Central memory CD4-positive, alpha-beta T cell (primary cell): Measurements from ENCODE around the gene ATP2B2.
"Not testable (repeated sequence)": the region's sequence is repeated elsewhere in the genome, so short reads cannot be mapped to it uniquely, and the experiment has no call there.

Experiments
- DNase-seq: peaks from one replicate; pipeline ENCODE4 v3.0.0; 2022

ATP2B2 gene

DNA sequence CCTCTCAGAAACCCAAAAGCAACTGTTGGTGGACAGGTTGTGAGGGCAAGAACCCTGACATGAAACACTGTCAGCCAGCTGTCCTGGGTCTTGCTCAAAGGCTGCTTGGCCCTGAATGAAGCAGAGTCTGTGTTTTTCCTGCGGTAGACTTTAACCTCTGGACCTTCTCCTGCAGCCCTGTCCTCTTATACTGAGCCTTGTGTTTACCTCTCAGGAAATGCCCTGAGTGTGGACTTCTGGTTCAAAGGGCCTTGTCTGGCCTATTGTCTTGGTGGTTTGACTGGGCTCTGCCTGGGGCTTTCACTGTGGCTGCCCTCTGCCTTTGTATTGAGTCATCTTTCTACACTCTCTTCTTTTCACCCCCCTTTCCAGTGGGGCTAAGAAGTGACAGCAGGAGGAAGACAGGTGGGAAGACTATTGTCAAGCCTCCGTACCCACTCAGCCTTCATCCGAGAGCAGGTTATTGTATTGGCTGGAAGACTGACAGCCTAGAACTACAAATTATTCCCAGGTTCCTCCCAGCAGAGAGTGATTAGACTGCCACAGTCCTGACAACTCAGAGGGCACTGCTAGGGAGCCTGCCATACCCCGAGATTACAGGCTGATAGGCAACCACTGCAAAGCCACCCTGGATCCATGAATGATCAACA, 187.9 kb downstream of the ATP2B2 start:
- no peak for DNase-seq

DNA sequence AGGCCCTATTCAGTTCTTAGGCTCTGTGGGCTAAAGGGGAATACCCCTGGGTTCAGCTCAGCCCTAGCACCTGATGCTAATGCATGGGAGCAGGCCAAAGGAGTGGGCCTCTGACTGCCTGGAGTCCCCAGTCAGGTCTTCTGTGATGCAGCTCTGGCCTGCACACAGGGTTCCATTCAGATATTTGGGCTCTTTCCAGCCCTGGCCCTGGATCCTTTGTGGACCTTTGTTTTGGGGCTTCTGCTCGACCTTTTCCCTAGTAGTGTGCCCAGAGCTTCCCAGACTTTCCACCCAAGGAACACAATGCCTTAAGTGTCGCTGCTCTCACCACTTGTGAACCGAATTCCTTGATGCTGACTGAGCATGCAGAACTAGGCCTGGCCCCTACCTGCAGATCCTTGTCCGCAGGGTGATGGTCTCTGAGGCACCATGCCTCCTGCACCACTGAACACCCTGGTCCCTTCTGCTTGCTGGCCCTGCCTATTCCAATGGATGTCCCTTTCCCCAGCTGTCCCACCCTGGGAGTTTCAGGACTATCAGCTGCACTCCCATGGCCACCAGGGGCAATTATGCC, 189.5 kb downstream of the ATP2B2 start:
- DNase-seq = no peak

DNA sequence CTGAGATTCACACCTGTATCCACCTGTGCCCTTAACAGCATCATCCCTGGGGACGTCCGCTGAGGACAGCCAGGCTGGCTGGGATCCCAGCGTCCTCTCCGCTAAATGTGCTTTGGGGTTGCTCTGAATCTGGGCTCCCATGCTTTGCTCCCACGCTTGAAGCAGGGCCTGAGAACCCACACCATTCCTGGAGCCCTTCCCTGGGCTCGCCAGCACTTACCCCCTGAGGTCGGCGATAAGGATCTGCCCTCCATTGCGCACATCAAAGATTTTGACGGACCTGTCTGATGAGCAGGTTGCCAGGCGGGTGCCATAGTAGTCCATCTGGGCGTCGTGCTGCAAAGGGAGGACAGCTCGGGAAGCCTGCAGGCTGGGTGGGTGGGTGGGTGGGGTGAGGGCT, 190.3 kb downstream of the ATP2B2 start:
- DNase-seq = no peak

DNA sequence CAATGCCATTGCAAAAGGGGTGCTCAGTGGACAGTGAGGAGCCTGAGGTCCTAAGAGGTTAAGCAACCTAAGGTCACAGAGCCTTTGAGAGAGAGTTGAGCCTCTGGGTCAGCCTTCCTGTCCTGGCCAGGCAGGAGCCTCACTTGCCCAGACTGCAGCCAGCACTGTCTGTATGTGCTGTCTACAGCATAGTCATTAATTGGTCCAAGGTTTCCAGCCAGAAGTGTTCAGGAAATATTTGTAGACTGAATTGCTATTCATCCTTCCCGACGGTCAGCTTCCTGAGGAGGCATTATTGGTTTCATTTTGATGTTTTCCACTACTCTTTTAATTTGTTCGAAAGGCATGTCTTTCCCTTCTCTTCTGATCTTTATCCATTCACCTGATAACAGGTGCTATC, 192.5 kb downstream of the ATP2B2 start:
- no peak for DNase-seq

DNA sequence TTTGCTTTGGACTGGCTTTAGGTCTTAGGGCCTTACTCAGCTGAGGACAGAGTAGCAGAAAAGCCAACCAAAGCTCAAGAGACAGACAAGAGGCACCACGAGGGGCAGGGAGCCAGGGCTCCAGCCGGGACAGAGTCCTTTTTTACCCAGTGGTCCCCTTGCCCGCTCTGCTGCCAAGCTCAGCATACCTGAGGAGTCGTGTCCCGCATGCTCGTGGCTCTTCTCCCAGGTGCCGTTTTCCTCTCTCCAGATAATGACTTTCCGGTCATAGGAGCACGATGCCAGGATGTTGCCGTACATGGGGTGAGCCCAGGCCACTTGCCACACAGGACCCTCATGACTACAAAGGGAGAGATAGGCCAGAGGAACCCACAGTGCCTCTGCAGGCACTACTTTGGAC, 193.0 kb downstream of the ATP2B2 start:
- no peak for DNase-seq

DNA sequence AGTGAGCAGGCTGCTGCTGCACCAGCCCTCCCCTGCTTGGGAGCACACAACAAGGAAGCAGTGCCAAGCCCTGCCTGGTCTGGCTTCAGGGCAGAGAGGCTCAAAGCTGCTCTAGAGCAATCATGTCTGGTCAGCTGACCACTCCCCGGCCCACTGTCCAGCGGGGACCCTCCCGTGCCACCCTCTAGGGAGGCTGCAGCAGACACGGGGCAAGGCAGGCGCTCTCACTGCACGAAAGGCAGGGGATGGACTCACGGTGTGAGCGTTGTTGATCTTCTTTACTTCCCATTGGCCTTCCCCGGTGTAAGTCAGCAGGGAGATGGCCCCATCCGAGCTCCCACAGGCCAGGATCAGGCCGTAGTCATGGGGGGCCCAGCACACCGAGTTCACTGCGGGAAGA, 193.7 kb downstream of the ATP2B2 start:
- no peak for DNase-seq

DNA sequence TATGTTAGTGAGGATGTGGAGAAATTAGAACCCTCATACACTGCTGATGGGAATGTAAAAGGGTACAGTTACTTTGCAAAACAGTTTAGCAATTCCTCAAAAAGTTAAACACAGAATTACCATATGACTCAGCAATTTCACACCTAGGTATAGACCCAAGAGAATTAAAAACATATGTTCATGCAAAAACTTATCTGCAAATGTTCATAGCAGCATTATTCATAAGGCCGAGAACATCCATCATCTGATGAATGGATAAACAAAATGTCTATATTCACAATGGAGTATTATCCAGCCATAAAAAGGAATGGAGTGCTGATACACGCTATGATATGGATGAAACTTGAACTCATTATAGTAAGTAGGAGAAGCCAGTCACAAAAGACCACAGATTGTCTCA, 194.8 kb downstream of the ATP2B2 start:
- DNase-seq = no peak

DNA sequence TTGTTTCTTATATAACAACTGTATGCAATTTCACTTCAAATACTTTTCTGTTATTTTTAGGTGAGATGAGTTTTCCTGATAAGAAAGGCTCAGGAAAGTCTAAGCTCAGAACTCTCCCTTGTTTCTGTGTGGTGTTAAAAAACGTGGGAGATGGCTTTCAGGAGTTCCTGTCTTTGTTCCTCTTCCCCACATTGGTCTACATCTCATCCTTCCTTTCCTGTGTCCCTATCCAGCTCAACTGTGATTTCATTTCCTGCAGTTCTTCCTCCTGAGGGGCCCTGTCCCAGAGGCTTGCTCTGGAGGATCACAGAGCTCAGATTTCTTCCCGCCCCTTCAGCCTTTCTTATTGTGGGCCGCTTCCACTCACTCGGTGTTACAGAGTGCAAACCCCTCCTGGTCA, 195.7 kb downstream of the ATP2B2 start:
- no peak for DNase-seq

DNA sequence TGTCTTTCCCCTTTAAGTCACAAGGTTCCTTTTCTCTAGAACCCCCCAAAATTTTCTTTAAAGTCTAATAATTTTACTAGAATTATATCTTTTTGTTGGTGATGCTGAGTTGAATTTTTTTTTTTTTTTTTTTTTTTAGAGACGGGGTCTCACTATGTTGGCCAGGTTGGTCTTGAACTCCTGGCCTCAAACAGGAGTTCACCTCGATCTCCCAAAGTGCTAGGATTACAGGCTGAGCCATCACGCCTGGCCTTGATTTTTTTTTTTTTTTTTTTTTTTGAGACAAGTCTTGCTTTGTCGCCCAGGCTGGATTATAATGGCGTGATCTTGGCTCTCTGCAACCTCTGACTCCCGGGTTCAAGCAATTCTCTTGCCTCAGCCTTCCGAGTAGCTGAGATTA, 196.7 kb downstream of the ATP2B2 start:
- no peak for DNase-seq

DNA sequence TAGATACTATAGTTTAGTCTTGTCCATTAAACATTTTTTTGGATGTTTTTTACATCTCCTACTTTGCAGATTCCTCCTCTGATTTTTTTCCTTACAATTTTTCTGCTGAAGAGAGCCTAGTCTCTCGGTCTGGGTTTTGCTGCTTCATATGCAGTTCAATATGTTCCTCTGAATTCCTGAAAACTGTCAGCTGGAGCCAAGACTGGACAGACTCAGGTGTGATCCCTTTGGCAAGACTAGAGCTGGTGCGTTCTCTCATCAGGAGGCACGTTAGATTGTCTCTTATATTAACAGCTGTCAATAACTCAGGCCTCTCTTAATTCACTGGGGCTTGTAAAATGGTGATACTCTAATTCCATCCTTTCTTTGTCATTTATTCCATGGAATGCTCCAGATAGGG, 199.2 kb downstream of the ATP2B2 start:
- no peak for DNase-seq

DNA sequence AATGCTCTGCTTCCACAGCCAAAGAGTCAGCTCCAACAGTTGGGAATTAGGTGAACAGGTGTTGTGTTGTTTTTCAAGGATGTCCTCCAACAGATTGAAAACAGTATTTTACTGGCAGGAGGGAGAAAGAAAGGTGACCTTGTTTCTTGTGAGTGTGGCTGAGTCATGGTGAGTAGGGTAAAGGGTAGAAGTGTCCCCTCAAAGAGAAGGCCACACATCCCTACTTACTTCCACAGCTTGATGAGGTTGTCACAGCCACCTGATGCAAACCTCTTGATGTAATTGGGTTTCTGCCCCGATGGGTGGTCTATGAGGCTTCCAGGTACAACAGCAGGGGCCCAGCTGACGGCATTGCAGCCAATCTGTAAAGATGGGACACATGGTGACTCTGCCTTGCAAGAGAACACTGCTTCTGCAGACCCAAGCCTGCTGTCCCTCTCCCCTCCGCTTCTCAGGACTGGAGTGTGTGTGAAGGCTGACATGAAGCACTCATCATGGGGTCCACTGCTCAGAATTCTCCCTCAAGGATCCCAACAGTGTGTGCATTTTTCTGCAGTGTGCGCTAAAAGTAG, 200.0 kb downstream of the ATP2B2 start:
- no peak for DNase-seq

DNA sequence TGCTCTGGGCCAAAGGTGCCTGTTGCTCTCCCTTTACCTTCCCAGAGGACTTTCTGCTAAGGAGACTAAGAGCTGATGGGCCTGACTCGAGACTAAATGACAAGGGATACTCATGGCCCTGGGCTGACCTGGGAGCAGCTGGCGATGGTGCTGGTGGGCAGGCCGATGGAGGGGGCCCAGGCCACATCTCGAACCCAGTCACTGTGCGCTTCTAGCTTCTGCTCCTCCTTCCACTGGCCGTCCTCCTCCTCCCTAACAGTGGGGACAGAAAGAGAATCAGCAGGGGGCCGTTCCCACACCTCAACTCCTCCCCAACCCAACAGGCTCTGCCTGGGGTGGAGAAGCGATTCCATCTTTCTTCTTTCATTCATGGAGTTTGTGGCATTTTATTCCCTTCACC, 200.5 kb downstream of the ATP2B2 start:
- no peak for DNase-seq

DNA sequence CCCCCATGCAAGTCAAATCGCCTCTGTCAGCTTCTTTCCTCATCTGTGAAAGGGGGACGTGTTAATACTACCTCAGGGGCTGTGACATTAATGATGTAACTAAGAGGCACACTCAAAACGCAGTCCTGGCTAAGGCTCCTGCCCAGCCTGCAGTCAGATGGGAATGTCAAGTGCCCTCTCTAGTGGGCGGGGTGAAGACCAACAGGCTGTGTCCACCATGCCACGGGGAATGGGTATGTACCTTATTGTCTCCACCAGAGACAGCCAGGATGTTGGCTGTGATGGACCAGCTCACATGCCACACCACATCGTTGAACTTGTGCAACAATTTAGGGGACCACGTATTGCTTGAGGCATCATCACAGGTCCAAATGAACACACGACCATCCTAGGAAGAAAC, 201.6 kb downstream of the ATP2B2 start:
- no peak for DNase-seq

DNA sequence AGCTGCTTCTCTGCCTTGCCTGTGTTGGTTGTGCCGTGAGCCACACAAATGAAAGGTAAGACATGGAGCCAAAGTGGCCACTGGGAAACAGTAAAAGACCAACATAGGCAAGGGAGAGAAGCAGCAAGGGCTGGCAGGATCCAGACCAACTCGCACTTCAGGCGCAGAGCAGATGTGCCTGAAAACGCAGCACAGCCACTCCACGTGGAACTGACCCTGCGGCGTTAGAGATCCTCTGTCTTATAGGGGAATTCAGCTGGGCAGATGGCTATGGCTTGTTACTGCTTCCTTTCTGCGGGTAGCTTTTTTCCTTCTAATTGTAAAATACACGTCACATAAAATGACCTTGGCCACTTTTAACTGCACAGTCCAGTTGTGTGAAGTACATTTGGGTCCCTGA, 202.3 kb downstream of the ATP2B2 start:
- no peak for DNase-seq

DNA sequence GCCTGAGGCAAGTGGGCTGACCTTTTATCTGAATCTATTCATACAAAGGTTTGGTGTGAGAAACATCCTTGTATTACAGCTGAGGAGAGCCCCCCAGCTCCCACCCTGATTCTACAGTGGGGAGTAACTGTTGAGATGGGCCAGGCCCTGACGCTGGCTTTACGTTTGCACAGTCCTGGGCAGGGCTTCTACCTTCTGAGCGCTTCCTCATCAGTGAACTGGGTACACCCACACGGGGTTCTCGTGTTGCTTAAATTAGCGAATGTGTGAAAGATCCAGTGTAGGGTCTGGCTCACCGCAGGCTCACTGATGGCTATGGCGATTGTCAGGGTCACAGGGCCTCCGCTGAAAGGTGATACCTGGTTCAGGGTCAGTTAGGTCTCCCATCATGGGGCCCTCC, 205.3 kb downstream of the ATP2B2 start:
- DNase-seq = no peak

DNA sequence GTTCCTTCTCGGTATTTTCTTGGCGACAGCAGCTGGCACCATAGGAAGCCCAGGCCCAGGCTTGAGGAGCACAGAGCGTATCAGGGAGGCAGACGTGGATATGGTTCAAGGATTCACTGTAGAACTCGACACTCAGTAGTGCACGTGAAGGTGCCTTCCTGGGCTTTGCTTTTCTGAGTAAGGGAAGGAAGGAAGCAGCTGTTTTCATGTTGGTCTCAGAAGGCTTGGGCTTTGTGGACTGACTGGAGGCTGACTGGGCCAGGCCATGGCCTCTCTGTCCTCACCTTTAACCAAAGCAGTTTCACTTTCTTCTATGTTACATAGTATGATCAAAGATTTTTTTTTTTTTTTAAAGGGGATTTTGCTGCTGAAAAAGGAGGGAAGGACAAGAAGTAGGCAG, 205.7 kb downstream of the ATP2B2 start:
- no peak for DNase-seq

DNA sequence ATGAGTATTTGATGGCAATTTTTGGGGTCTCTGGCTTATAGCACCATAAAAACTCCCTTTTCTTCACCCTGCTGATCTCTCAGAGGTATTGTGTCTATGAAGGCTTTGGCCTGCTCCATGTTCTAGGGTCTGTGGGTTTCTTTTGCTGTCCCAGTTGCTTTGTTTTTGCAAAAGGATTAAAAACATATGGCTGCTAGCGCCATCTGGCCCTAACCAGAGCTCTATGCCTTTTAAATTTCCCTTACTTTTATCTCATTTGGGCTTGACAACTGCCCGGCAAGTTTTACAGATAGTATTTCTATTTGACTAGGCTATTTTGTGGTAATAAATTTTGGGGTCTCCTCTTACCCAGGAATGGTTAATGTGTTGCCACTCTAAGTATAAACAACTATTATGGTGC, 206.2 kb downstream of the ATP2B2 start:
- no peak for DNase-seq

DNA sequence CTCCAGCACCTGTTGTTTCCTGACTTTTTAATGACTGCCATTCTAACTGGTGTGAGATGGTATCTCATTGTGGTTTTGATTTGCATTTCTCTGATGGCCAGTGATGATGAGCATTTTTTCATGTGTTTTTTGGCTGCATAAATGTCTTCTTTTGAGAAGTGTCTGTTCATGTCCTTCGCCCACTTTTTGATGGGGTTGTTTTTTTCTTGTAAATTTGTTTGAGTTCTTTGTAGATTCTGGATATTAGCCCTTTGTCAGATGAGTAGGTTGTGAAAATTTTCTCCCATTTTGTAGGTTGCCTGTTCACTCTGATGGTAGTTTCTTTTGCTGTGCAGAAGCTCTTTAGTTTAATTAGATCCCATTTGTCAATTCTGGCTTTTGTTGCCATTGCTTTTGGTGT, 207.3 kb downstream of the ATP2B2 start:
- DNase-seq = not testable (repeated sequence)

DNA sequence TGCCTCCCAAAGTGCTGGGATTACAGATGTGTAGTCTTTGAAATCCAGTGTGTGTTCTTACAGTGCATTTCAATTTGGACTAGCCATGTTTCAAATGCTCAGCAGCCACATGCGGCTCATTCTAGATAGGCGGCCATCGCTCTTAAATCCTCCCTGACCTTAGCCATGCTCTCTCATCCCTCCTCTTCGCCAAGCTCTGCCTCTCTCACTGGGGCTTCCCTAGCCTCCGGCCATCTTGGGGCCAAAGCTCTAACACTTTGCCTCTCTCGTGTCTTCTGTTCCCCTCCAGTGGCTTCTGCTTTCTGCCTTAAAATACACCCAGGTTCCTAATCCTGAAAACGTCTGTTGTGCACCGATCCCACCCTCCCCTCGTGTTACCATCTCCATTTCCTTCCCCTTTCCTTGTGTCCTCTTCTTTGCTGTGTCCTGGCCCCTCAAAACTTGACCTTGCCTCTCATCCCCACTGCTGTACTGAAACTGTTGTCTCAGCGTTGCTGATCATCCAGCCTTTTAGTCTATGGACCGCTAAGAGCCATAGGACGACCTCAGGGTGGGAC, 211.3 kb downstream of the ATP2B2 start:
- no peak for DNase-seq

DNA sequence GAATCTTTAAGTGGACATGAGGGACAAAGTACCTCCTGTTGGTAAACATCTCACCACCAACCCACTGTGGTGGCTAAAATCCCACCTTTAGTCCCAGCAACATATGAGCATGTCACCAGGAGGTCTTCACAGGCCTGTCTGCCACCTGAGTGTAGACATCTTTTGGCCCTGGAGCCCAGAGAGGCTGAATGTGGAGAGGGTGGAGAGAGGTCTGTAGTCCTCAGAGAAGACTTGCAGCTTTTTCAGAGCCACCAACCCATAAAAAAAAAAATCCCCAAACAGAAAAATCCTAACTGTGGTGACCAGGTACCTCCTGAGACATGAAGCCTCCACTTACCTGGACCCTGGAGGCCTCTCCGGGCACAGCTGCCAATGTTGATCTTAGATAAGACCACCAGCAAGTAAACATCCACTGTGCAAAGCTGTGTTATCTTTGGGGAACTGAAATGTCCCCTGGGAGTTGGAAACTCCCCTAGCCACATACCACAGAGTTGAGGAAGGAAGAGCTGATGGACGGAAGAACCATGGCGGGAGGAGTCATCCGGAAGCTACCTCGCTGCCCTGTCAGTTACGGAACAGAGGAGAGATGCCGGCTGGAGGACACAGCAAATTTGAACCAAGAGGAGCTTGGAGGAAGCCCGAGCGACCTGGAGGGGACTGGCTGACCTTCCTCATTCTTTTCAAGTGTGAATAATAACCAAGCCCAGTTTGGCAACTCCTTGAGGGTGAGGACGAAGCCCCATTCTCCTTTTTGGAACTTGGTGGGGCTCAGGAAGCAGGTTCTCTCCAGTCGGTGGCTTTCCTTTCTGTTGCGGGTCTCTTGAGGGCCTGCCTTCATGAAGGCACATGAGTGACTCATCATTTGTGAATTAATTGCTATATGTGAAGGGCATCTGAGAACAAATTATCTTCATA, 212.6 kb downstream of the ATP2B2 start, which contains the start of gene GHRL:
TSS of gene GHRL (minus strand) at position 443 of the 915 bp plus-strand sequence. CDS start 2,767 bp downstream, outside the sequence.
- DNase-seq = no peak

DNA sequence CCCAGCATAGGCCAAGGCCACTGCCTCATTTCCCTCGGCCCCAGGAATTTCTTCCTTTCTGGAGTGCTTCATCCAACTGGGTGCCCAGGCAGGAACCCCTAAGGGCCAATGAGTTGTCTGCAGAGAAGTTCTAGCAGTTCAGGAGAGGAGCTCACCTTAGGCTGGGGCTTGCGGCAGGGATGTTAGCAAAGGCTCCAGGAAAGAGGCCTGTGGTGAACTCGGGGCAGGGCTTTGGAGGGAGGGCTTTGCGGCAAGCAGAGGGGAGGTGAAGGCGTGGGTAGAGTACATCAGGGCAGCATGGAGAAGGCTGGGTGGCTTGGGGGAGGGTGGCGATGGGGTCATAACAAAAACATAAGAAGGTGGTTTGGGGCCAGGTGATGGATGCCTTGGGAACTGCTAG, 213.7 kb downstream of the ATP2B2 start:
- no peak for DNase-seq

DNA sequence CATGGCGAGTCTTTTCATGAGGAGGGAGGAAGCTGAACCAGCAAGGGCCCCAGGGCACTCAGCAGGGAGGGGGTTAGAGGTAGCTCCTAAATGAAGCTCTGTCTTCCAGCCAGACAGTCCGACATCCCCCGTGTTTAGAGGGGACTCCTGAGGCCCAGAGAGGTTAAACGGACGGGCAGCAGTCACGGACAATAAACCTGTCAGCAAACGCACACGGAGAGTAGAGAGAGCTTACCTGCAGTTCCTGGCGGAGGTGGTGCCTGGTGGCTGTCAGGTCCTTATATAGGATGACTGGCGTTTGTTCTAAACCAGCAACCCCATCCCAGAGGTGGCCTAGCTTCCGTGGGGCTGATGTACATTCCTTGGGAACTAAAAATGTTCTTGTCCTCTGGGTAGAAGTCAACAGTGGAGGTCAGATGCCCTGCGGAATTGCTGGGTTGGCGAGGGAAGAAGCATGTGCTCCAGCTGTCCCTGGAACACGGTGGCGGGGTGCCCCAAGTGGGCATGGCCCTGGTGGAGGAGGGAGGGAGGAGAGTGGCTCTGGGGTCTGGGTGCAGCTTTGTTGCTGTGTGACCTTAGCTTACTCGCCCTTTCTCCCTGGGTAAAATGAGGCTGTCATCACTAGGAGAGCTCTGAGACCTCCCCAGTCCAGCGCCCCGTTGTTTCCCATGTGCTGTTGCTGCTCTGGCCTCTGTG, 214.8 kb downstream of the ATP2B2 start:
- no peak for DNase-seq
